ENCODE measurements around the gene RALBP1. TPM values are rescaled to one million over a fixed set of nuclear protein-coding genes. Genes with fewer than 3 reads are reported as not detected.

The RALBP1 gene
- total and polyA plus RNA-seq, 2 of the 8 experiments (the other 6 are each of a cell fraction or from before 2014, with no cell fraction given): 40.3 to 67.8 TPM

- TF ChIP-seq CHD7 (IDR thresholded peaks at IDR 0.05; ENCODE audit: insufficient replicate concordance, low read length): no peak
- no peak for TF ChIP-seq RXRA (IDR thresholded peaks at IDR 0.05; ENCODE audit: insufficient read depth, low read depth, low read length)
- TF ChIP-seq JUN (IDR thresholded peaks at IDR 0.05; ENCODE audit: low read depth, low read length): no peak
- TF ChIP-seq NRF1 (IDR thresholded peaks at IDR 0.05; ENCODE audit: low read depth, low read length): no peak
- no peak for TF ChIP-seq EZH2 (IDR thresholded peaks at IDR 0.05; ENCODE audit: low read depth, low read length, severe bottlenecking)
- no peak for TF ChIP-seq RNF2 (IDR thresholded peaks at IDR 0.05; ENCODE audit: borderline replicate concordance, low read depth, low read length, missing control alignments, poor library complexity, severe bottlenecking)
- TF ChIP-seq TAF7 (optimal IDR thresholded peaks at IDR 0.05; ENCODE audit: borderline replicate concordance, low read depth, low read length): no peak
- no peak for TF ChIP-seq TCF12 (IDR thresholded peaks at IDR 0.05; ENCODE audit: low read depth, low read length)
- no peak for TF ChIP-seq RAD21 (IDR thresholded peaks at IDR 0.05 in 1 of 2, conservative IDR thresholded peaks at IDR 0.05 in 1 of 2; ENCODE audit: low read depth in 2 of 2, low read length in 2 of 2)
- no peak for TF ChIP-seq KDM1A (IDR thresholded peaks at IDR 0.05; ENCODE audit: borderline replicate concordance, low read length)
- TF ChIP-seq EGR1 (IDR thresholded peaks at IDR 0.05; ENCODE audit: borderline replicate concordance, low read depth, low read length): no peak
These were observed 76.9 kb downstream of the RALBP1 start (continued) for GRCh38 chr18:9552191-9552590.

All from H1 (cell line).